Neural cell (in vitro differentiated cells): Measurements from ENCODE around the gene MTCH1. TPM values are rescaled to one million over a fixed set of nuclear protein-coding genes. Genes with fewer than 3 reads are reported as not detected.

Experiments
- H2AFZ ChIP-seq: fragments of 200-600, 300-800 bp; sonication (generic), shearing (Covaris generic); 2 replicates; pipeline ENCODE4 v1.6.0; 2014; ENCODE audit warnings: low read depth, mild to moderate bottlenecking, antibody characterized with exemption, low read length, moderate library complexity
- H3F3A ChIP-seq: fragments of 200-600 bp; shearing (Covaris generic); 2 replicates; pipeline ENCODE4 v1.6.1; 2016; ENCODE audit warnings: mild to moderate bottlenecking, moderate library complexity, mixed read lengths, antibody characterized with exemption, low read length; ENCODE audit not compliant: insufficient read depth, poor library complexity, severe bottlenecking
- H3K27ac ChIP-seq: fragments of 200-600, 300-800 bp; sonication (generic), shearing (Covaris generic); 2 replicates; pipeline ENCODE4 v1.5.1; 2014; ENCODE audit warnings: mild to moderate bottlenecking, low read length, moderate library complexity
- H3K27me3 ChIP-seq: fragments of 300-800, 200-600 bp; sonication (generic), shearing (Covaris generic); 2 replicates; pipeline ENCODE4 v1.6.0; 2014; ENCODE audit warnings: mild to moderate bottlenecking, low read depth, low read length, moderate library complexity; ENCODE audit not compliant: insufficient read depth
- H3K36me3 ChIP-seq: fragments of 300-800, 200-600 bp; sonication (generic), shearing (Covaris generic); 2 replicates; pipeline ENCODE4 v1.5.1; 2014; ENCODE audit warnings: mild to moderate bottlenecking, antibody characterized with exemption, low read length, moderate library complexity; ENCODE audit not compliant: insufficient read depth
- H3K4me2 ChIP-seq: fragments of 300-800, 200-600 bp; sonication (generic), shearing (Covaris generic); 2 replicates; pipeline ENCODE4 v1.6.0; 2014; ENCODE audit warnings: mild to moderate bottlenecking, low read length
- H3K4me3 ChIP-seq: fragments of 300-800, 200-600 bp; sonication (generic), shearing (Covaris generic); 2 replicates; pipeline ENCODE4 v1.5.1; 2014; ENCODE audit warnings: mild to moderate bottlenecking, low read length, moderate library complexity
- H3K79me2 ChIP-seq: fragments of 200-600 bp; shearing (Covaris generic); replicated peaks from 2 replicates; pipeline ENCODE4 v1.6.0; 2014; ENCODE audit warnings: mild to moderate bottlenecking, low read length, moderate library complexity; ENCODE audit not compliant: insufficient read depth
- H3K9ac ChIP-seq: fragments of 300-800, 200-600 bp; sonication (generic), shearing (Covaris generic); 2 replicates; pipeline ENCODE4 v1.6.1; 2016; ENCODE audit warnings: mild to moderate bottlenecking, low read length, mixed read lengths
- H3K9me2 ChIP-seq: fragments of 200-600 bp; shearing (Covaris generic); 2 replicates; pipeline ENCODE4 v1.6.1; 2016; ENCODE audit warnings: mild to moderate bottlenecking, low read length, mixed read lengths; ENCODE audit not compliant: insufficient read depth
- H3K9me3 ChIP-seq: fragments of 200-600, 300-800 bp; sonication (generic), shearing (Covaris generic); 2 replicates; pipeline ENCODE4 v1.6.1; 2016; ENCODE audit warnings: mild to moderate bottlenecking, mixed run types, low read length, moderate library complexity, mixed read lengths
- H4K20me1 ChIP-seq: fragments of 200-600 bp; shearing (Covaris generic); 2 replicates; pipeline ENCODE4 v1.6.1; 2016; ENCODE audit warnings: mild to moderate bottlenecking, mixed run types; ENCODE audit not compliant: insufficient read depth
- CTCF ChIP-seq: fragments of 450-650 bp; IDR thresholded peaks from 2 replicates; pipeline ENCODE4 v1.5.1; 2014; ENCODE audit warnings: antibody characterized with exemption, mild to moderate bottlenecking, moderate library complexity; ENCODE audit not compliant: poor library complexity, severe bottlenecking
- EP300 ChIP-seq: fragments of 450-650 bp; conservative IDR thresholded peaks from 2 replicates; pipeline ENCODE4 v1.6.1; 2014; ENCODE audit warnings: antibody characterized with exemption, mild to moderate bottlenecking, moderate library complexity; ENCODE audit not compliant: poor library complexity, severe bottlenecking
- EZH2 ChIP-seq: fragments of 200-600, 300-800 bp; shearing (Covaris generic), sonication (generic); IDR thresholded peaks from 2 replicates; pipeline ENCODE4 v1.6.1; 2014; ENCODE audit warnings: antibody characterized with exemption, low read length, borderline replicate concordance, mild to moderate bottlenecking; ENCODE audit not compliant: insufficient read depth, poor library complexity, severe bottlenecking
- MXI1 ChIP-seq: fragments of 450-650 bp; conservative IDR thresholded peaks from 2 replicates; pipeline ENCODE4 v1.6.1; 2014; ENCODE audit warnings: antibody characterized with exemption, mild to moderate bottlenecking; ENCODE audit not compliant: poor library complexity, severe bottlenecking
- POLR2AphosphoS5 ChIP-seq: IDR thresholded peaks from 2 replicates; pipeline ENCODE4 v1.6.1; 2012
- RAD21 ChIP-seq: fragments of 450-650 bp; conservative IDR thresholded peaks from 2 replicates; pipeline ENCODE4 v1.6.1; 2014; ENCODE audit warnings: antibody characterized with exemption, mild to moderate bottlenecking, moderate library complexity
- REST ChIP-seq: IDR thresholded peaks from 2 replicates; pipeline ENCODE4 v1.6.1; 2012; ENCODE audit warnings: borderline replicate concordance
- SMC3 ChIP-seq: fragments of 450-650 bp; conservative IDR thresholded peaks from 2 replicates; pipeline ENCODE4 v1.6.1; 2014; ENCODE audit warnings: antibody characterized with exemption, mild to moderate bottlenecking, moderate library complexity; ENCODE audit not compliant: poor library complexity
- TAF1 ChIP-seq: IDR thresholded peaks from 2 replicates; pipeline ENCODE4 v1.6.1; 2012; ENCODE audit warnings: low read depth
- polyA plus RNA-seq: library from polyadenylated mRNA; depleted of rRNA; stranded (reverse); fragments of >200 nt; gene quantifications from 2 replicates; pipeline ENCODE4 v1.2.3, GENCODE V29; 2014

Gene MTCH1
- polyA plus RNA-seq, 1 donor from 2014 or later, result 217 TPM

GRCh38 chr6:37005061-37005810 is 19.2 kb upstream of the MTCH1 start, which contains the start of gene FGD2:
FGD2 (plus strand) TSS chr6:37005655; CDS start chr6:37005818, 163 bp downstream.
- Histone ChIP-seq H3K27me3 (no peaks in the 10 kb centered on the region), H3K9me3 (no peaks in the 10 kb centered on the region), H3K36me3 (no peaks in the 10 kb centered on the region), H3K9me2 (no peaks in the 10 kb centered on the region), H3K4me2 (no peak within 1 kb of the TSS), H3K27ac (no peak within 1 kb of the TSS), H2AFZ (no peak within 1 kb of the TSS), H3K79me2 (no peaks in the 10 kb centered on the region), H3K4me3 (no peak within 1 kb of the TSS), H4K20me1 (no peaks in the 10 kb centered on the region), H3F3A (no peaks in the 10 kb centered on the region), H3K9ac (no peak within 1 kb of the TSS)
- TF ChIP-seq EP300 (no peak), TAF1 (no peak), CTCF (no peak), POLR2AphosphoS5 (no peak), RAD21 (no peak)

- H3K9me2 ChIP-seq, result no peaks in the 10 kb centered on the region
- H2AFZ ChIP-seq, result no peak overlapping the region
- no peak overlapping the region for H3K4me2 ChIP-seq
- no peak overlapping the region for H3K4me3 ChIP-seq
- TF ChIP-seq POLR2AphosphoS5 (no peak), EP300 (no peak), EZH2 (no peak), REST (no peak), SMC3 (no peak), TAF1 (no peak), RAD21 (no peak), CTCF (no peak), MXI1 (no peak)
- H3K9ac ChIP-seq, result no peak overlapping the region
- no peaks in the 10 kb centered on the region for H3K9me3 ChIP-seq
- H3K27me3 ChIP-seq, result no peaks in the 10 kb centered on the region
- no peaks in the 10 kb centered on the region for H3K36me3 ChIP-seq
- H3F3A ChIP-seq, result no peaks in the 10 kb centered on the region
- no peaks in the 10 kb centered on the region for H3K79me2 ChIP-seq
- H4K20me1 ChIP-seq, result no peaks in the 10 kb centered on the region
- H3K27ac ChIP-seq, result no peak overlapping the region
Measured at GRCh38 chr6:37004044-37004980, 18.3 kb upstream of the MTCH1 start.
